ENCODE data around the gene DHRS7. TPM values are rescaled to one million over a fixed set of nuclear protein-coding genes. Genes with fewer than 3 reads are reported as not detected.

DHRS7 gene
- total RNA-seq, 4 donors from 2014 or later = 151 to 245 (median 214) TPM

- DNase-seq = no peak
- no peak for TF ChIP-seq CTCF (IDR thresholded peaks at IDR 0.05)
- no peak for TF ChIP-seq POLR2A (IDR thresholded peaks at IDR 0.05)
- 84 to 89% methylated on average over 4 of the region's 4 CpGs for WGBS, 2 donors
- Histone ChIP-seq H3K4me3 (replicated peaks in 1 of 3) (no peak overlapping the region), H3K27ac (no peak overlapping the region), H3K27me3 (no peaks in the 10 kb centered on the region), H3K36me3 (no peaks in the 10 kb centered on the region), H3K9me3 (no peaks in the 10 kb centered on the region), H3K4me1 (no peaks in the 10 kb centered on the region)
- intact Hi-C loops (cut with DNase I) = no loop called here
These were observed 25.0 kb upstream of the DHRS7 start for GRCh38 chr14:60189923-60190840.

GRCh38 chr14:60188696-60189095 is 23.5 kb upstream of the DHRS7 start:
- TF ChIP-seq POLR2A (IDR thresholded peaks at IDR 0.05) (no peak), CTCF (IDR thresholded peaks at IDR 0.05) (no peak)
- Histone ChIP-seq H3K36me3 (no peaks in the 10 kb centered on the region), H3K27me3 (no peaks in the 10 kb centered on the region), H3K9me3 (no peaks in the 10 kb centered on the region), H3K27ac (no peak overlapping the region), H3K4me3 (replicated peaks in 1 of 3) (no peak overlapping the region), H3K4me1 (no peaks in the 10 kb centered on the region)
- 83 to 88% methylated on average over 1 of the region's 1 CpG for WGBS, 2 donors
- DNase-seq = no peak
- intact Hi-C loops (cut with DNase I) = no loop called here

GRCh38 chr14:60188115-60188514 is 22.9 kb upstream of the DHRS7 start:
- intact Hi-C loops (cut with DNase I) = no loop called here

GRCh38 chr14:60184905-60185555 is 19.8 kb upstream of the DHRS7 start:
- H3K4me1 ChIP-seq = no peaks in the 10 kb centered on the region
- no peak for DNase-seq
- H3K27ac ChIP-seq = no peak overlapping the region
- no peaks in the 10 kb centered on the region for H3K27me3 ChIP-seq
- H3K9me3 ChIP-seq = no peaks in the 10 kb centered on the region
- intact Hi-C loops (cut with DNase I) = loop anchor here (5.0 kb wide), 2 partner anchors 123 to 218 kb away; no protein-coding TSS in a partner anchor
- no peaks in the 10 kb centered on the region for H3K36me3 ChIP-seq
- WGBS, 2 donors = 67 to 68% methylated on average over 5 of the region's 5 CpGs
- no peak for TF ChIP-seq CTCF (IDR thresholded peaks at IDR 0.05)
- no peak for TF ChIP-seq POLR2A (IDR thresholded peaks at IDR 0.05)
- no peak overlapping the region for H3K4me3 ChIP-seq (replicated peaks in 1 of 3)

More at GRCh38 chr14:60188115-60188514, 22.9 kb upstream of the DHRS7 start:
- Histone ChIP-seq H3K9me3 (no peaks in the 10 kb centered on the region), H3K4me1 (no peaks in the 10 kb centered on the region), H3K4me3 (replicated peaks in 1 of 3) (no peak overlapping the region), H3K27me3 (no peaks in the 10 kb centered on the region), H3K36me3 (no peaks in the 10 kb centered on the region), H3K27ac (no peak overlapping the region)
- WGBS, 2 donors = 70 to 78% methylated on average over 3 of the region's 3 CpGs
- DNase-seq = no peak
- TF ChIP-seq CTCF (IDR thresholded peaks at IDR 0.05) (no peak), POLR2A (IDR thresholded peaks at IDR 0.05) (no peak)
